Measurements from ENCODE around the gene LDLRAD3. TPM values are rescaled to one million over a fixed set of nuclear protein-coding genes. Genes with fewer than 3 reads are reported as not detected.

LDLRAD3 gene
- total and polyA plus RNA-seq, 12 donors, result 5.4 to 16.7 (median 10.2) TPM

GRCh38 chr11:35943309-35943708 lies 553 bp upstream of the LDLRAD3 start:
- no peaks in the 10 kb centered on the region for H3K9me3 ChIP-seq (replicated peaks in 1 of 3)
- H3K4me1 ChIP-seq (replicated peaks in 1 of 2), result peaks cover 0 to 18% of the 10 kb centered on the region in 2 donors
- peak in 5 of 7 donors; percentile 20 to 36 (median 22) for DNase-seq
- no peaks in the 10 kb centered on the region for H3K36me3 ChIP-seq (replicated peaks in 1 of 2)
- no peak for TF ChIP-seq CTCF (IDR thresholded peaks at IDR 0.05)
- no peak for TF ChIP-seq POLR2A (IDR thresholded peaks at IDR 0.05)
- WGBS, 4 donors, result 10 to 20% (median 15%) methylated on average over 9 of the region's 9 CpGs
- peak overlapping the region in 3 of 4 donors; percentile 8 to 74 (median 16) for H3K4me3 ChIP-seq
- intact Hi-C loops (cut with DNase I), result loop anchor here in 1 of 2 donors (10.0 kb wide), 2 partner anchors 81 to 329 kb away; partner anchors contain the start of gene FJX1
- peak overlapping the region in 4 of 5 donors; percentile 63 to 91 (median 79) for H3K27ac ChIP-seq
- no peaks in the 10 kb centered on the region for H3K27me3 ChIP-seq

- no peaks in the 10 kb centered on the region for H3K27me3 ChIP-seq
- intact Hi-C loops (cut with DNase I), result loop anchor here in 1 of 2 donors (10.0 kb wide), 2 partner anchors 80 to 330 kb away; partner anchors contain the start of gene FJX1
- H3K27ac ChIP-seq, result peak overlapping the region in 3 of 5 donors; percentile 63 to 91 (median 83)
- H3K4me1 ChIP-seq (replicated peaks in 1 of 2), result peaks cover 0 to 18% of the 10 kb centered on the region in 2 donors
- WGBS, 4 donors, result 19 to 34% (median 25%) methylated on average over 29 to 32 of the region's 32 CpGs
- DNase-seq, result peak in 2 of 7 donors; percentile 17 to 19
- TF ChIP-seq POLR2A (IDR thresholded peaks at IDR 0.05), result no peak
- TF ChIP-seq CTCF (IDR thresholded peaks at IDR 0.05), result no peak
- no peaks in the 10 kb centered on the region for H3K9me3 ChIP-seq (replicated peaks in 1 of 3)
- H3K4me3 ChIP-seq, result peak overlapping the region in 3 of 4 donors; percentile 32 to 74 (median 50)
- no peaks in the 10 kb centered on the region for H3K36me3 ChIP-seq (replicated peaks in 1 of 2)
These were observed 758 bp downstream of the LDLRAD3 start for GRCh38 chr11:35944503-35945136.

GRCh38 chr11:35945137-35945518 lies 1.3 kb downstream of the LDLRAD3 start:
- no peak for DNase-seq
- peak overlapping the region in 1 of 5 donors; percentile 91 for H3K27ac ChIP-seq
- H3K36me3 ChIP-seq (replicated peaks in 1 of 2), result no peaks in the 10 kb centered on the region
- peak overlapping the region in 1 of 4 donors; percentile 74 for H3K4me3 ChIP-seq
- 64 to 94% (median 85%) methylated on average over 1 to 2 of the region's 2 CpGs for WGBS, 4 donors
- peaks cover 0 to 18% of the 10 kb centered on the region in 2 donors for H3K4me1 ChIP-seq (replicated peaks in 1 of 2)
- intact Hi-C loops (cut with DNase I), result loop anchor here in 1 of 2 donors (10.0 kb wide), 2 partner anchors 80 to 330 kb away; partner anchors contain the start of gene FJX1
- H3K9me3 ChIP-seq (replicated peaks in 1 of 3), result no peaks in the 10 kb centered on the region
- no peaks in the 10 kb centered on the region for H3K27me3 ChIP-seq
- TF ChIP-seq POLR2A (IDR thresholded peaks at IDR 0.05), result no peak
- TF ChIP-seq CTCF (IDR thresholded peaks at IDR 0.05), result no peak

- intact Hi-C loops (cut with DNase I), result loop anchor here in 1 of 2 donors (10.0 kb wide), 2 partner anchors 78 to 332 kb away; partner anchors contain the start of gene FJX1
These were observed 2.9 kb downstream of the LDLRAD3 start for GRCh38 chr11:35946766-35947165.

More at GRCh38 chr11:35946766-35947165, 2.9 kb downstream of the LDLRAD3 start:
- Histone ChIP-seq H3K27me3 (no peaks in the 10 kb centered on the region), H3K4me3 (no peak overlapping the region), H3K27ac (no peak overlapping the region), H3K9me3 (replicated peaks in 1 of 3) (no peaks in the 10 kb centered on the region), H3K36me3 (replicated peaks in 1 of 2) (no peaks in the 10 kb centered on the region), H3K4me1 (replicated peaks in 1 of 2) (peaks cover 0 to 21% of the 10 kb centered on the region in 2 donors)
- WGBS, 4 donors, result 71 to 85% (median 73%) methylated on average over 3 of the region's 3 CpGs
- no peak for DNase-seq
- TF ChIP-seq CTCF (IDR thresholded peaks at IDR 0.05) (no peak), POLR2A (IDR thresholded peaks at IDR 0.05) (no peak)

Measured in adrenal gland (tissue), 12 donors.